Measurements from ENCODE around the gene PLSCR5. TPM values are rescaled to one million over a fixed set of nuclear protein-coding genes. Genes with fewer than 3 reads are reported as not detected.

PLSCR5 gene
- total and polyA plus RNA-seq, 4 donors = not detected

DNA sequence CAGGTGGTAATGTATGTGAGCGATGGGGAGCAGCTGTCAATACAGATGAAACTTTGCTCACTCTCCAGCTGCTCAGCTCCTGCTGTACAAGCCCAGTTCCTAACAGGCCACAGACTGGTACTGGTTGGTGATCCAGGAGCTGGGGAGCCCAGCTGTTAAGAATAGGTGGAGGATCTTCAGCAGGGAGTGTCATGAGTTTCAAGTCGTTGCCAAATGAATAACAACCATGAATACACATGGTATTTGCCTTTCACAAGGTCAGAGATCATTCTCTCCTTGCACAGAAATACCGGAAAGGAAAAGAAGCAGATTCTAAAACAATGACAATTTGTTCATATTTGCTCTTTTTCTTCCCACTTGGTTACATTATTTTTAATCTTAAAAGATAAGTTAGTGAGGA lies 65.8 kb downstream of the PLSCR5 start:
- peaks cover 7 to 39% (median 17%) of the 10 kb centered on the region in 4 donors for H3K4me1 ChIP-seq (ENCODE audit: control insufficient read depth in 4 of 4, insufficient read depth in 4 of 4, low read length in 3 of 4)
- 47% methylated on average over 3 of the region's 3 CpGs for WGBS
- no peak overlapping the region for H3K9ac ChIP-seq (ENCODE audit: low read depth in 1 of 2, low read length in 2 of 2)
- no peaks in the 10 kb centered on the region for H3K27me3 ChIP-seq (ENCODE audit: control insufficient read depth in 4 of 4, insufficient read depth in 4 of 4, low read length in 3 of 4)
- TF ChIP-seq JUND (IDR thresholded peaks at IDR 0.05) (no peak), NR2F2 (IDR thresholded peaks at IDR 0.05) (peak; percentile 63)
- no peaks in the 10 kb centered on the region for H3K9me3 ChIP-seq (ENCODE audit: control insufficient read depth in 4 of 4, low read length in 3 of 4)
- no peak for DNase-seq (ENCODE audit: low spot score)
- H3K36me3 ChIP-seq (ENCODE audit: control insufficient read depth in 4 of 4, insufficient read depth in 3 of 4, low read depth in 1 of 4, low read length in 3 of 4) = peaks cover 0 to 2% (median 0%) of the 10 kb centered on the region in 4 donors
- no peak overlapping the region for H3K27ac ChIP-seq (ENCODE audit: low read depth in 1 of 2, low read length in 2 of 2)
- H3K4me3 ChIP-seq (ENCODE audit: low read depth in 1 of 3, low read length in 3 of 3) = no peak overlapping the region

DNA sequence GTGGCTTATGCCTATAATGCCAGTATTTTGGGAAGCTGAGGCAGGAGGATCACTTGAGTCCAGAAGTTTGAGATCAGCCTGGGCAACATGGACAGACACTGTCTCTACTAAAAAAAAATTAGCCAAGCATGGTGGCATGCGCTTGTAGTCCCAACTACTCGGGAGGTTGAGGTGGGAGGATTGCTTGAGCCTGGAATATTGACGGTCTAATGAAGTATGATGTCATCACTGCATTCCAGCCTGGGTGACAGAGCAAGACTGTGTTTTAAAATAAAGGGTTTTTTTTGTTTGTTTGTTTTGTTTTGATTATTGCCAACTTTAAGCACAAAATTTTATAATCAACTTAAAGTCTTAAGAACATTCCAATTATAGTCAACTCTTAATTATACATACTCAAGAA lies 67.5 kb downstream of the PLSCR5 start:
- no peak overlapping the region for H3K27ac ChIP-seq (ENCODE audit: low read depth in 1 of 2, low read length in 2 of 2)
- H3K4me3 ChIP-seq (ENCODE audit: low read depth in 1 of 3, low read length in 3 of 3) = no peak overlapping the region
- no peak for TF ChIP-seq FOXA2 (IDR thresholded peaks at IDR 0.05)
- no peak for TF ChIP-seq JUND (IDR thresholded peaks at IDR 0.05)
- TF ChIP-seq EGR1 (IDR thresholded peaks at IDR 0.05; ENCODE audit: low read depth in 2 of 2) = no peak
- no peak for TF ChIP-seq YY1 (IDR thresholded peaks at IDR 0.05)
- no peak for TF ChIP-seq HNF4G (IDR thresholded peaks at IDR 0.05)
- TF ChIP-seq RAD21 (IDR thresholded peaks at IDR 0.05) = no peak
- TF ChIP-seq, protein P1, sequence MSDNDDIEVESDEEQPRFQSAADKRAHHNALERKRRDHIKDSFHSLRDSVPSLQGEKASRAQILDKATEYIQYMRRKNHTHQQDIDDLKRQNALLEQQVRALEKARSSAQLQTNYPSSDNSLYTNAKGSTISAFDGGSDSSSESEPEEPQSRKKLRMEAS (IDR thresholded peaks at IDR 0.05) = no peak
- no peak for TF ChIP-seq RXRA (IDR thresholded peaks at IDR 0.05)
- no peak for TF ChIP-seq TAF1 (conservative IDR thresholded peaks at IDR 0.05)
- TF ChIP-seq, protein P2, sequence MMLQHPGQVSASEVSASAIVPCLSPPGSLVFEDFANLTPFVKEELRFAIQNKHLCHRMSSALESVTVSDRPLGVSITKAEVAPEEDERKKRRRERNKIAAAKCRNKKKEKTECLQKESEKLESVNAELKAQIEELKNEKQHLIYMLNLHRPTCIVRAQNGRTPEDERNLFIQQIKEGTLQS (IDR thresholded peaks at IDR 0.05) = no peak
- no peak for TF ChIP-seq SP1 (IDR thresholded peaks at IDR 0.05)
- TF ChIP-seq FOXA1 (IDR thresholded peaks at IDR 0.05) = no peak
- no peaks in the 10 kb centered on the region for H3K9me3 ChIP-seq (ENCODE audit: control insufficient read depth in 4 of 4, low read length in 3 of 4)
- no peak overlapping the region for H3K9ac ChIP-seq (ENCODE audit: low read depth in 1 of 2, low read length in 2 of 2)
- no peak for DNase-seq (ENCODE audit: low spot score)
- H3K27me3 ChIP-seq (ENCODE audit: control insufficient read depth in 4 of 4, insufficient read depth in 4 of 4, low read length in 3 of 4) = no peaks in the 10 kb centered on the region
- peaks cover 0 to 11% (median 2%) of the 10 kb centered on the region in 4 donors for H3K36me3 ChIP-seq (ENCODE audit: control insufficient read depth in 4 of 4, insufficient read depth in 3 of 4, low read depth in 1 of 4, low read length in 3 of 4)
- peaks cover 9 to 39% (median 17%) of the 10 kb centered on the region in 4 donors for H3K4me1 ChIP-seq (ENCODE audit: control insufficient read depth in 4 of 4, insufficient read depth in 4 of 4, low read length in 3 of 4)
- WGBS = 92% methylated on average over 3 of the region's 3 CpGs

DNA sequence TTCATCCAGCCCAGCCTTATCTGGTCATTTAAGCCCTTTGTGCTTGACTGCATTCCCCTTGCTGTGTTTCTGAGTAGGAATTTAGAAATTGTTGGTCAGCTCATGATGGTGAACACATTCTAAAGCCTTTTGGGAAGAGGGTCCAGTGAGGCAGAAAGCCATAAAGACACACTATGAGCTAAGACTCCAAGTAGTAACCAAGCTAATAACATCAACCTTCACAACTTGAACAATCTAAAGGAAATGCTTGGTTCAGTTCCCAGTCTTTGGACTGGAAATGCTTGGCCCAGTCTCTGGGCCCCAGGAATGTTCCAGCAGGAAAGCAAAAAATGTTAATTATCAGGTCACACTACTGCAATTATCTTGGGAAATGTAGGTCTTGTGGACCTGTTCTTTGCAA lies 68.5 kb downstream of the PLSCR5 start:
- H3K27me3 ChIP-seq (ENCODE audit: control insufficient read depth in 4 of 4, insufficient read depth in 4 of 4, low read length in 3 of 4) = no peaks in the 10 kb centered on the region
- TF ChIP-seq RAD21 (IDR thresholded peaks at IDR 0.05) (no peak), NR2F2 (IDR thresholded peaks at IDR 0.05) (peak; percentile 50)
- peaks cover 0 to 15% (median 9%) of the 10 kb centered on the region in 4 donors for H3K36me3 ChIP-seq (ENCODE audit: control insufficient read depth in 4 of 4, insufficient read depth in 3 of 4, low read depth in 1 of 4, low read length in 3 of 4)
- no peaks in the 10 kb centered on the region for H3K9me3 ChIP-seq (ENCODE audit: control insufficient read depth in 4 of 4, low read length in 3 of 4)
- H3K9ac ChIP-seq (ENCODE audit: low read depth in 1 of 2, low read length in 2 of 2) = no peak overlapping the region
- H3K4me3 ChIP-seq (ENCODE audit: low read depth in 1 of 3, low read length in 3 of 3) = no peak overlapping the region
- H3K4me1 ChIP-seq (ENCODE audit: control insufficient read depth in 4 of 4, insufficient read depth in 4 of 4, low read length in 3 of 4) = peaks cover 9 to 31% (median 16%) of the 10 kb centered on the region in 4 donors
- H3K27ac ChIP-seq (ENCODE audit: low read depth in 1 of 2, low read length in 2 of 2) = no peak overlapping the region
- no peak for DNase-seq (ENCODE audit: low spot score)

Small RNAs within 50 kb of the gene (small RNA-seq; reads per million reads assigned to genes)
- not detected for gene RNU6-428P

Other genes starting within 250 kb of the PLSCR5 start
- gene PLSCR2, start 135.8 kb downstream of the PLSCR5 start, total RNA-seq = under 1 TPM in 1 of 2 donors, not detected in 1; 0.25 TPM
- gene PLSCR2, start 135.8 kb downstream of the PLSCR5 start, polyA plus RNA-seq = not detected
- gene PLSCR1, start 60.7 kb downstream of the PLSCR5 start, total RNA-seq = 10 to 100 TPM; 30.2 to 76.4 TPM
- gene PLSCR1, start 60.7 kb downstream of the PLSCR5 start, polyA plus RNA-seq = 10 to 100 TPM; 31.0 to 37.7 TPM

Measured in liver (tissue), 10 donors.